Heart left ventricle (tissue), 16 donors: ENCODE measurements around the gene CBX8. TPM values are rescaled to one million over a fixed set of nuclear protein-coding genes. Genes with fewer than 3 reads are reported as not detected.
A peak's percentile ranks its signal among the peaks of the same experiment; 100 is the strongest.

Experiments
- ATAC-seq, 4 donors: fragments of 200-7000 bp; cut with Tn5 transposase; one replicate each; pipeline ENCODE4 v1.9.1; 2020 to 2022; ENCODE audit warnings: moderate library complexity in 4 of 4, mild to moderate bottlenecking in 3 of 4, moderate number of reproducible peaks in 1 of 4
- DNase-seq, 5 donors: peaks; one replicate each; pipeline ENCODE4 v3.0.0-alpha.2; 2020
- H3K27ac ChIP-seq, 12 donors: fragments of 200-600 bp; sonication (generic) in 4 of 12; one replicate each; pipeline versions ENCODE4 v1.5.0 to v1.8.0; 2016 to 2022; ENCODE audit warnings: mild to moderate bottlenecking in 2 of 12
- H3K27me3 ChIP-seq, 9 donors: fragments of 200-600 bp; sonication (generic) in 2 of 9; one replicate each; pipeline versions ENCODE4 v1.5.1 to v1.8.0; 2016 to 2022; ENCODE audit warnings: mild to moderate bottlenecking in 3 of 9
- H3K36me3 ChIP-seq, 9 donors: fragments of 200-600 bp; sonication (generic) in 2 of 9; one replicate each; pipeline versions ENCODE4 v1.5.0 to v1.8.0; 2018 to 2022; ENCODE audit warnings: mild to moderate bottlenecking in 2 of 9
- H3K4me1 ChIP-seq, 12 donors: fragments of 200-600 bp; sonication (generic) in 4 of 12; one replicate each; pipeline versions ENCODE4 v1.5.0 to v1.8.0; 2016 to 2022; ENCODE audit warnings: mild to moderate bottlenecking in 3 of 12
- H3K4me3 ChIP-seq, 12 donors: fragments of 200-600 bp; sonication (generic) in 4 of 12; one replicate each; pipeline versions ENCODE4 v1.5.0 to v1.8.0; 2017 to 2022; ENCODE audit warnings: mild to moderate bottlenecking in 9 of 12, moderate library complexity in 4 of 12
- H3K9me3 ChIP-seq, 12 donors: fragments of 200-600 bp; sonication (generic) in 4 of 12; one replicate each; pipeline versions ENCODE4 v1.5.0 to v1.8.0; 2016 to 2022; ENCODE audit warnings: mild to moderate bottlenecking in 1 of 12
- CTCF ChIP-seq, 12 donors: fragments of 200-600 bp; sonication (generic) in 4 of 12; IDR thresholded peaks; one replicate each; pipeline versions ENCODE4 v1.5.0 to v1.8.0; 2018 to 2022; ENCODE audit warnings: antibody characterized with exemption in 12 of 12, mild to moderate bottlenecking in 5 of 12
- POLR2A ChIP-seq, 2 donors: fragments of 450-650 bp; IDR thresholded peaks; one replicate each; pipeline ENCODE4 v1.6.1; 2017; ENCODE audit warnings: antibody characterized with exemption in 2 of 2, mild to moderate bottlenecking in 2 of 2, moderate library complexity in 2 of 2
- WGBS, 4 donors: extraction: QIAGEN DNeasy Blood & Tissue Kit in 2 of 4; methylation state at CpG; one replicate each; pipeline versions ENCODE4 v1.1.5 to v1.1.7; 2013 to 2018; 5-methylcytosine and 5-hydroxymethylcytosine counted together
- intact Hi-C, 10 donors: fragments of 100-400 bp; cut with DNase I; formaldehyde crosslinking; loops; one replicate each; pipeline versions ENCODE4 v1.11.1 to v1.14.2; 2022
- polyA plus RNA-seq, 2 donors: library from polyadenylated mRNA; stranded (reverse); fragments of 200-250 nt; gene quantifications; one replicate each; pipeline ENCODE4 v1.2.3, GENCODE V29; 2013
- total RNA-seq, 9 donors: library from RNA; depleted of rRNA in 2 of 9; stranded (reverse); fragments of >200 nt in 2 of 9; fragmentation: NEBNext Ultra II Directional in 3 of 9; extraction: Animal tissue kit (Norgen Biotek cat#: 25700) in 3 of 9; gene quantifications; one replicate each; pipeline versions ENCODE4 v1.1.0 to v1.2.4, GENCODE V29; 2016 to 2023
- donor health status: ischemic (EF 13 %, LVEDD 7.1; RV severe dilation, severe dysfunction).
- donor health status: healthy with polysubstance abuse.
- donor health status: DM: no; HTN: yes; CAD: no.
- donor health status: DM: no; HTN: no; CAD: no.
- donor health status: ischemic (EF 25% LVEDD 6.9; RV normal size, moderate dysfunction).
- donor health status: ischemic (EF 25% LVEDD 5.7; RV mildly dilated, moderate dysfunction).
- donor health status: healthy.
- donor health status: DM: yes; HTN: yes; CAD: no.
- donor health status: ischemic (EF 35%, LVEDD 5.7; RV mildly dilated, moderate dysfunction).
- donor health status: nonischemic (EF 11% LVEDD 7.7; RV severe dilation, severe dysfunction).
- donor health status: DM: yes; HTN: yes; CAD: no.
- donor health status: PGD.
- donor health status: ischemic (EF 29% LVEDD 5.4; RV normal size, mild dysfunction).
- donor health status: nonischemic (EF 23%, LVEDD 6.1; RV moderate dilation, normal function).

CBX8 gene
- total and polyA plus RNA-seq, 11 donors = 1.5 to 9.2 (median 5.1) TPM

GRCh38 chr17:79785017-79785899 is 11.6 kb downstream of the CBX8 start:
- peaks cover 0 to 28% (median 11%) of the 10 kb centered on the region in 12 donors for H3K4me1 ChIP-seq
- ATAC-seq (no peak), DNase-seq (peak in 1 of 5 donors; percentile 40)
- no peak overlapping the region for H3K27ac ChIP-seq
- H3K27me3 ChIP-seq = peaks cover 15 to 47% (median 28%) of the 10 kb centered on the region in 9 donors
- H3K4me3 ChIP-seq = no peak overlapping the region
- no peak for TF ChIP-seq CTCF (IDR thresholded peaks at IDR 0.05)
- TF ChIP-seq POLR2A (IDR thresholded peaks at IDR 0.05) = no peak
- 95 to 96% (median 95%) methylated on average over 13 to 17 of the region's 17 CpGs for WGBS, 4 donors
- peaks cover 0 to 7% (median 0%) of the 10 kb centered on the region in 9 donors for H3K36me3 ChIP-seq
- H3K9me3 ChIP-seq = no peaks in the 10 kb centered on the region
- intact Hi-C loops = loop anchor here in 4 of 10 donors (5.0 to 10.0 kb wide), 5 partner anchors 130 to 210 kb away; no protein-coding TSS in a partner anchor

GRCh38 chr17:79784353-79785016 is 12.4 kb downstream of the CBX8 start:
- 94 to 97% (median 96%) methylated on average over 24 to 31 of the region's 31 CpGs for WGBS, 4 donors
- Histone ChIP-seq H3K4me3 (no peak overlapping the region), H3K4me1 (peaks cover 0 to 23% (median 5%) of the 10 kb centered on the region in 12 donors), H3K27me3 (peaks cover 8 to 42% (median 21%) of the 10 kb centered on the region in 9 donors), H3K9me3 (no peaks in the 10 kb centered on the region), H3K27ac (no peak overlapping the region), H3K36me3 (peaks cover 0 to 7% (median 0%) of the 10 kb centered on the region in 9 donors)
- TF ChIP-seq POLR2A (IDR thresholded peaks at IDR 0.05) (no peak), CTCF (IDR thresholded peaks at IDR 0.05) (no peak)
- intact Hi-C loops = loop anchor here in 4 of 10 donors (5.0 to 10.0 kb wide), 5 partner anchors 130 to 210 kb away; no protein-coding TSS in a partner anchor
- no peak for ATAC-seq
- DNase-seq = peak in 1 of 5 donors; percentile 51

- H3K4me3 ChIP-seq = no peak overlapping the region
- DNase-seq (peak in 1 of 5 donors; percentile 42), ATAC-seq (no peak)
- H3K4me1 ChIP-seq = peaks cover 0 to 27% (median 6%) of the 10 kb centered on the region in 12 donors
- WGBS, 4 donors = 96 to 97% (median 96%) methylated on average over 15 to 18 of the region's 18 CpGs
- H3K27me3 ChIP-seq = peaks cover 2 to 40% (median 15%) of the 10 kb centered on the region in 9 donors
- TF ChIP-seq CTCF (IDR thresholded peaks at IDR 0.05) = no peak
- TF ChIP-seq POLR2A (IDR thresholded peaks at IDR 0.05) = no peak
- peaks cover 0 to 7% (median 0%) of the 10 kb centered on the region in 9 donors for H3K36me3 ChIP-seq
- H3K9me3 ChIP-seq = no peaks in the 10 kb centered on the region
- no peak overlapping the region for H3K27ac ChIP-seq
- intact Hi-C loops = loop anchor here in 2 of 10 donors (10.0 kb wide), 2 partner anchors 131 to 211 kb away; no protein-coding TSS in a partner anchor
These were observed 13.0 kb downstream of the CBX8 start for GRCh38 chr17:79783891-79784290.
